GM12878 (cell line): ENCODE data around the gene P2RX6. TPM values are rescaled to one million over a fixed set of nuclear protein-coding genes. Genes with fewer than 3 reads are reported as not detected.
A peak's percentile ranks its signal among the peaks of the same experiment; 100 is the strongest.

ENCODE experiments used
- ATAC-seq: fragments of 200-7000 bp; cut with Tn5 transposase; 3 replicates; pipeline ENCODE4 v1.9.1; 2020; ENCODE audit warnings: mild to moderate bottlenecking, moderate library complexity
- BruUV-seq: library from RNA; stranded (reverse); fragments of 400-500 nt; replicated peaks from 2 replicates; lab custom pipeline; 2021; lab: Mats Ljungman, UMichigan
- CTCF ChIA-PET: fragments of 300-600 bp; sonication (Branson Sonifier 250); formaldehyde crosslinking; extraction: SDS; loops from one replicate; lab custom pipeline; 2021; ENCODE audit warnings: inconsistent platforms; lab: Yijun Ruan, JAX
- POLR2A ChIA-PET: fragments of 350-600 bp; formaldehyde crosslinking; extraction: SDS; loops from one replicate; lab custom pipeline; 2021; ENCODE audit warnings: inconsistent platforms; lab: Charles Lee
- RAD21 ChIA-PET: fragments of 300-600 bp; sonication (Branson Sonifier 250); formaldehyde crosslinking; loops from one replicate; lab custom pipeline; 2023; ENCODE audit warnings: antibody characterized with exemption; ENCODE audit not compliant: unreplicated experiment; lab: Charles Lee
- SMC1A ChIA-PET: fragments of 300-600 bp; sonication (Branson Sonifier 250); formaldehyde crosslinking; loops from one replicate; lab custom pipeline; 2023; ENCODE audit not compliant: unreplicated experiment, uncharacterized antibody; lab: Charles Lee
- DNase-seq: peaks from one replicate; pipeline ENCODE4 v3.0.0-alpha.2; 2011; ENCODE audit warnings: low read depth, low spot score
- FAIRE-seq: peaks from 3 replicates; lab custom pipeline; 2011; peaks lifted over from hg19 to GRCh38; lab: Jason Lieb, UNC
- H2AFZ ChIP-seq: 2 replicates; pipeline ENCODE4 v1.6.0; 2011; ENCODE audit warnings: low read depth, low read length, control low read depth; ENCODE audit not compliant: control insufficient read depth
- H3K27ac ChIP-seq: 2 replicates; pipeline ENCODE4 v1.5.1; 2011; ENCODE audit warnings: control low read depth; ENCODE audit not compliant: control insufficient read depth, insufficient read depth
- H3K27me3 ChIP-seq, 2 experiments: replicated peaks in 1 of 2; 2 replicates each; pipeline versions ENCODE4 v1.6.0 to v1.6.1; 2011; ENCODE audit warnings: low read length in 1 of 2; ENCODE audit not compliant: control insufficient read depth in 2 of 2, insufficient read depth in 2 of 2
- H3K36me3 ChIP-seq, 2 experiments: 2 replicates each; pipeline ENCODE4 v1.5.1; 2011; ENCODE audit warnings: low read length in 1 of 2; ENCODE audit not compliant: control insufficient read depth in 2 of 2, insufficient read depth in 2 of 2
- H3K4me1 ChIP-seq: 2 replicates; pipeline ENCODE4 v1.6.1; 2011; ENCODE audit warnings: mild to moderate bottlenecking, low read length, moderate library complexity, mixed read lengths; ENCODE audit not compliant: control insufficient read depth, insufficient read depth
- H3K4me2 ChIP-seq: 2 replicates; pipeline ENCODE4 v1.6.0; 2011; ENCODE audit warnings: control low read depth; ENCODE audit not compliant: control insufficient read depth, insufficient read depth
- H3K4me3 ChIP-seq: fragments of 200-600 bp; sonication (generic); 2 replicates; pipeline ENCODE4 v1.5.1; 2016
- H3K79me2 ChIP-seq: 2 replicates; pipeline ENCODE4 v1.6.0; 2011; ENCODE audit warnings: low read length; ENCODE audit not compliant: control insufficient read depth, insufficient read depth
- H3K9ac ChIP-seq: 2 replicates; pipeline ENCODE4 v1.8.0; 2011; ENCODE audit warnings: low read length, control low read depth, mixed read lengths; ENCODE audit not compliant: control insufficient read depth, insufficient read depth
- H3K9me3 ChIP-seq: replicated peaks from 3 replicates; pipeline ENCODE4 v1.5.1; 2011; ENCODE audit warnings: mild to moderate bottlenecking, low read length; ENCODE audit not compliant: control insufficient read depth, insufficient read depth
- H4K20me1 ChIP-seq: 2 replicates; pipeline ENCODE4 v1.6.0; 2011; ENCODE audit not compliant: control insufficient read depth, insufficient read depth
- BACH1 ChIP-seq: fragments of 450-650 bp; IDR thresholded peaks from 2 replicates; pipeline ENCODE4 v1.6.1; 2017; ENCODE audit warnings: mild to moderate bottlenecking, borderline replicate concordance
- CBX3 ChIP-seq: fragments of 200-600 bp; sonication (generic); IDR thresholded peaks from 2 replicates; pipeline ENCODE4 v1.6.1; 2016; ENCODE audit warnings: low read depth, borderline replicate concordance
- DPF2 ChIP-seq: fragments of 450-650 bp; IDR thresholded peaks from 2 replicates; pipeline ENCODE4 v1.6.1; 2017; ENCODE audit warnings: mild to moderate bottlenecking
- EP300 ChIP-seq, 2 experiments: fragments of 150-350 bp in 1 of 2; IDR thresholded peaks; 2 replicates each; pipeline ENCODE4 v1.6.1; 2011 to 2012; ENCODE audit warnings: low read depth in 2 of 2, low read length in 2 of 2, borderline replicate concordance in 1 of 2, improper control_type of control experiment in 1 of 2, inconsistent platforms in 1 of 2; ENCODE audit not compliant: control insufficient read depth in 1 of 2
- FOXM1 ChIP-seq: IDR thresholded peaks from 2 replicates; pipeline ENCODE4 v1.6.1; 2012; ENCODE audit warnings: low read depth, mild to moderate bottlenecking, inconsistent platforms, low read length, moderate library complexity
- IKZF1 ChIP-seq: fragments of 450-650 bp; conservative IDR thresholded peaks from 2 replicates; pipeline ENCODE4 v1.6.1; 2017; ENCODE audit warnings: antibody characterized with exemption, mild to moderate bottlenecking
- NR2F1 ChIP-seq: fragments of 450-650 bp; conservative IDR thresholded peaks from 2 replicates; pipeline ENCODE4 v1.6.1; 2017; ENCODE audit warnings: mild to moderate bottlenecking
- PAX5 ChIP-seq: IDR thresholded peaks from 2 replicates; pipeline ENCODE4 v1.6.1; 2011; ENCODE audit warnings: low read depth, low read length, borderline replicate concordance
- PML ChIP-seq: IDR thresholded peaks from 2 replicates; pipeline ENCODE4 v1.6.1; 2012; ENCODE audit warnings: low read length, inconsistent platforms
- POLR2AphosphoS5 ChIP-seq: IDR thresholded peaks from 2 replicates; pipeline ENCODE4 v1.6.1; 2011; ENCODE audit warnings: mild to moderate bottlenecking, low read length, inconsistent platforms
- POU2F2 ChIP-seq: IDR thresholded peaks from 3 replicates; pipeline ENCODE4 v1.6.1; 2011; ENCODE audit warnings: low read depth, mild to moderate bottlenecking, low read length, borderline replicate concordance
- RAD51 ChIP-seq: fragments of 450-650 bp; IDR thresholded peaks from 2 replicates; pipeline ENCODE4 v1.6.1; 2016; ENCODE audit warnings: moderate library complexity, mild to moderate bottlenecking, inconsistent platforms
- RB1 ChIP-seq: fragments of 450-650 bp; formaldehyde crosslinking; IDR thresholded peaks from 2 replicates; pipeline ENCODE4 v1.6.1; 2017; ENCODE audit warnings: mild to moderate bottlenecking, borderline replicate concordance
- RBBP5 ChIP-seq: fragments of 200-600 bp; sonication (generic); conservative IDR thresholded peaks from 2 replicates; pipeline ENCODE4 v1.6.1; 2016
- SIN3A ChIP-seq: IDR thresholded peaks from 2 replicates; pipeline ENCODE4 v1.6.1; 2012; ENCODE audit warnings: low read depth, low read length, improper control_type of control experiment
- SMAD1 ChIP-seq: fragments of 450-650 bp; IDR thresholded peaks from 2 replicates; pipeline ENCODE4 v1.6.1; 2018; ENCODE audit warnings: mild to moderate bottlenecking, low read depth; ENCODE audit not compliant: partially characterized antibody
- SREBF2 ChIP-seq: IDR thresholded peaks from 2 replicates; pipeline ENCODE4 v1.6.1; 2012; ENCODE audit warnings: mild to moderate bottlenecking, low read length
- USF1 ChIP-seq: IDR thresholded peaks from 2 replicates; pipeline ENCODE4 v1.6.1; 2011; ENCODE audit warnings: borderline replicate concordance, low read depth, mild to moderate bottlenecking, moderate library complexity, mixed read lengths, low read length; ENCODE audit not compliant: insufficient read depth; ENCODE audit errors: extremely low read length
- ZNF207 ChIP-seq: fragments of 450-650 bp; IDR thresholded peaks from 2 replicates; pipeline ENCODE4 v1.6.1; 2014; ENCODE audit warnings: antibody characterized with exemption, mild to moderate bottlenecking, borderline replicate concordance
- WGBS: methylation state at CpG from one replicate; pipeline ENCODE4 v1.1.6; 2016; ENCODE audit warnings: low lambda C conversion rate; ENCODE audit not compliant: insufficient replicate concordance, insufficient coverage; ENCODE audit errors: missing lambda C conversion rate; 5-methylcytosine and 5-hydroxymethylcytosine counted together
- in situ Hi-C: fragments of 300-500 bp; cut with MboI; formaldehyde crosslinking; loops from 9 replicates; pipeline ENCODE4 v1.14.3; 2018; ENCODE audit warnings: mixed read lengths
- intact Hi-C: fragments of 100-400 bp; cut with micrococcal nuclease; formaldehyde crosslinking; loops from one replicate; pipeline ENCODE4 v1.14.2; 2022; ENCODE audit not compliant: unreplicated experiment
- polyA plus RNA-seq, 11 experiments: library from polyadenylated mRNA; depleted of rRNA in 4 of 11; unstranded in 6 of 11; stranded (reverse) in 5 of 11; fragments of >200 nt; fragmentation: Nextera tagmentation in 4 of 11; fragmentation: Illumina TruSeq in 1 of 11; extraction: Ambion mirVana in 4 of 11; extraction: Trizol in 1 of 11; gene quantifications; 1 replicate in 1 of 11; 2 replicates in 10 of 11; pipeline versions ENCODE4 v1.2.1 to v1.2.3, GENCODE V29; 2011 to 2016; ENCODE audit warnings: inconsistent platforms in 2 of 11, missing spikeins in 2 of 11, low read depth in 1 of 11
- total RNA-seq, 4 experiments: library from RNA; depleted of rRNA in 3 of 4; stranded (reverse); fragments of >200 nt in 3 of 4; fragmentation: Illumina TruSeq in 1 of 4; extraction: Trizol in 1 of 4; gene quantifications; 2 replicates each; pipeline versions ENCODE4 v1.2.1 to v1.2.3, GENCODE V29; 2013 to 2021
- TF ChIP-seq, protein P1 (sequence below): fragments of 450-650 bp; IDR thresholded peaks from 2 replicates; pipeline ENCODE4 v1.6.1; 2018; ENCODE audit warnings: mild to moderate bottlenecking, low read depth, moderate library complexity; ENCODE audit not compliant: partially characterized antibody

The P2RX6 gene
- total and polyA plus RNA-seq, 10 of the 15 experiments (the other 5 are each of a cell fraction or from before 2014, with no cell fraction given) = 0.03 to 0.21 (median 0.07) TPM; not detected in 5

- no peaks in the 10 kb centered on the region for H4K20me1 ChIP-seq
- H3K4me2 ChIP-seq = no peak overlapping the region; the same call in 1 of the 2 replicates
- H3K27me3 ChIP-seq = no peaks in the 10 kb centered on the region; a peak in 2 of 4 replicates
- ChIA-PET POLR2A (no interaction called here), CTCF (no interaction called here), RAD21 (interaction anchor here (1.0 kb wide), 1 partner anchor 166 kb away, joined by 3 read pairs; no protein-coding TSS in a partner anchor), SMC1A (no interaction called here)
- no TSS peak for BruUV-seq
- DNase-seq (peak; percentile 26), ATAC-seq (no peak; the same call in 1 of the 3 replicates), FAIRE-seq (no peak)
- peaks cover 17% of the 10 kb centered on the region for H3K4me1 ChIP-seq
- 33% methylated on average over 8 of the region's 8 CpGs for WGBS
- no peak overlapping the region for H3K9ac ChIP-seq
- H3K79me2 ChIP-seq = no peaks in the 10 kb centered on the region
- H2AFZ ChIP-seq = no peak overlapping the region
- intact Hi-C loops = no loop called here
- TF ChIP-seq PAX5 (no peak), EP300 (IDR thresholded peaks at IDR 0.05; ENCODE audit: borderline replicate concordance in 1 of 2, control insufficient read depth in 1 of 2, low read depth in 2 of 2, low read length in 2 of 2) (no peak), BACH1 (no peak), CBX3 (no peak), FOXM1 (no peak), RB1 (no peak), DPF2 (no peak), NR2F1 (no peak), PML (no peak), RBBP5 (no peak), POU2F2 (no peak), SIN3A (no peak), IKZF1 (no peak), SMAD1 (no peak), SREBF2 (no peak), USF1 (no peak), POLR2AphosphoS5 (no peak), ZNF207 (no peak), RAD51 (no peak)
- TF ChIP-seq, protein P1, sequence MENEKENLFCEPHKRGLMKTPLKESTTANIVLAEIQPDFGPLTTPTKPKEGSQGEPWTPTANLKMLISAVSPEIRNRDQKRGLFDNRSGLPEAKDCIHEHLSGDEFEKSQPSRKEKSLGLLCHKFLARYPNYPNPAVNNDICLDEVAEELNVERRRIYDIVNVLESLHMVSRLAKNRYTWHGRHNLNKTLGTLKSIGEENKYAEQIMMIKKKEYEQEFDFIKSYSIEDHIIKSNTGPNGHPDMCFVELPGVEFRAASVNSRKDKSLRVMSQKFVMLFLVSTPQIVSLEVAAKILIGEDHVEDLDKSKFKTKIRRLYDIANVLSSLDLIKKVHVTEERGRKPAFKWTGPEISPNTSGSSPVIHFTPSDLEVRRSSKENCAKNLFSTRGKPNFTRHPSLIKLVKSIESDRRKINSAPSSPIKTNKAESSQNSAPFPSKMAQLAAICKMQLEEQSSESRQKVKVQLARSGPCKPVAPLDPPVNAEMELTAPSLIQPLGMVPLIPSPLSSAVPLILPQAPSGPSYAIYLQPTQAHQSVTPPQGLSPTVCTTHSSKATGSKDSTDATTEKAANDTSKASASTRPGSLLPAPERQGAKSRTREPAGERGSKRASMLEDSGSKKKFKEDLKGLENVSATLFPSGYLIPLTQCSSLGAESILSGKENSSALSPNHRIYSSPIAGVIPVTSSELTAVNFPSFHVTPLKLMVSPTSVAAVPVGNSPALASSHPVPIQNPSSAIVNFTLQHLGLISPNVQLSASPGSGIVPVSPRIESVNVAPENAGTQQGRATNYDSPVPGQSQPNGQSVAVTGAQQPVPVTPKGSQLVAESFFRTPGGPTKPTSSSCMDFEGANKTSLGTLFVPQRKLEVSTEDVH = no peak
- no peaks in the 10 kb centered on the region for H3K36me3 ChIP-seq
- in situ Hi-C loops = no loop called here
- no peak overlapping the region for H3K27ac ChIP-seq
- no peaks in the 10 kb centered on the region for H3K9me3 ChIP-seq
- no peak overlapping the region for H3K4me3 ChIP-seq
Measured at GRCh38 chr22:21051831-21052400, 37.0 kb downstream of the P2RX6 start.
